ENCODE measurements around the gene PPARA.

PPARA gene

DNA sequence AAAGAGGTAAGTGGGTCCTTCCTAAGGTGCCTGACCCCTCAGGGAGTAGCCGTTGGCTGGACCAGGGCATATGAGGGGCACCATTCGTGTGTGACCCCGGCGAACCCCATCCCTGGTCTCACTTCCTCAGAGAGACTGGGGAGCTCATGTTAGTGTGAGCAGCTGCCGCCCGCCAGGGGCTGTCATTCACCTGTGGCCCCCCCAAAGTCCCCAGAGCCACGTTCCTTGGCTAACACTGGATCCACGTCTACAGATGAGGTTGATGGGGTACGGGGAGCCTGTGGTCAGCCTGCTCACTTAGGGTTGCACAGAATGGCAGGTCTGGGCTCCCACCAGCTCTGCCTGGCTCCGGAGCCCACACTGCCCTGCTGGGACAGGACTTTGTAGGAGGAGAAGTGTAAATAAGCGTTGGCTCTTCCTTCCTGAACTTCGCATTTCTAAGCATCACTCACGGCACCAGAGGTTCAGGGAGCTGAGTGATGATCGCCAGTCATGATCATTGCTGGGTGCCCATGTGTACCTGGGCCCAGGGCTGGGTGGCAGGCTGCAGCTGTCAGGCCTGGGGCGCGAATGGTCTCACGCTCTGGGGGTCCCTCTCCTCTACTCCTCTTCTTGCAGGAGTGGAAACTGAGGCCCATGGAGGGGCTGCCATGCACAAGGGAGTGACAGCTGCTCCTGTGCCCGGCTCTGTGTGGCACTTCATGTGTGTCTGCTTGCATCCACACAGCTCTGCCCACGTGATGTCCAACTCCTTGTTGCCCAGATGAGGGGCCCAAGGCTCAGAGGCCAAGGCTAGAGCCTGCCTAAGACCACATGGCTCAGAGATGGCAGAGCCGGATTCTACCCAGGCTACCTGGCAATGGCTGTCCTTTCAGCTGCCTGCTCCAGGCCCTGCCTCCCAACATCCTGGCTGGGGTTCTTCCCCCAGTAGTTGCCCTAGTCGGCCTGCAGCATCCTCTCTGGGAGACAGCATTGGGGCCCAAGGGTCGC is 128.6 kb downstream of the PPARA start:
- DNase-seq: no peak

- no peak for DNase-seq
Observed at GRCh38 chr22:46280063-46280817, 129.9 kb downstream of the PPARA start.

DNA sequence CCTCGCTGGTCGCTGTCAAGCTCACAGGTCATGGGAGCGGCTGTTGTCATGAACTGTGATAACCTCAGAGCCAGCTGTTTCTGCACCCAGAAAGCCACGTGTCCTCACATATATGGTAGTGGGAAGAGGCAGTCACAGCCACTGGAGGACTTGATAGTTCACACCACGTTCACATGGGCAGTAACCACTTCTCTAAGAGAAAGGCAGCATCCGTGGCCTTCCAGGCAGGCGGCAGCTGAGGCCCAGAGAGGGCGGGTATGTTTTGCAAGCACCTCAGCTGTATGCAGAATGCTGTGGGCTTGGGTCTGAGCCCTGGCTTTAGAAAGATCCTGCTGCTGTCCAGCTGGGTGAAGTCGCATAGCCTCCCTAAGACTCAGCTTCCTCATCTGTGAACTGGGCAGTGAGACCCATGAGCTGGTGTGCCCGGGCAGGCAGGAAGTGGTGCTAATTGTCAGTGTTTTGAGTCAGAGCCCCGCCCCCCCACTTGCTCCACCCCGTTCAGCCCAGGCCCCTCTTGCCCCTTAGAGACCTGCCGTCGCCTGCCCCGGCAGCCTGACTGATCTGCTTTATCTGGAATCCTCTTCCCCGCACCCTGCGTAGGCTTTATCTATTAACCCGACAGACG is 130.8 kb downstream of the PPARA start:
- DNase-seq: no peak

DNA sequence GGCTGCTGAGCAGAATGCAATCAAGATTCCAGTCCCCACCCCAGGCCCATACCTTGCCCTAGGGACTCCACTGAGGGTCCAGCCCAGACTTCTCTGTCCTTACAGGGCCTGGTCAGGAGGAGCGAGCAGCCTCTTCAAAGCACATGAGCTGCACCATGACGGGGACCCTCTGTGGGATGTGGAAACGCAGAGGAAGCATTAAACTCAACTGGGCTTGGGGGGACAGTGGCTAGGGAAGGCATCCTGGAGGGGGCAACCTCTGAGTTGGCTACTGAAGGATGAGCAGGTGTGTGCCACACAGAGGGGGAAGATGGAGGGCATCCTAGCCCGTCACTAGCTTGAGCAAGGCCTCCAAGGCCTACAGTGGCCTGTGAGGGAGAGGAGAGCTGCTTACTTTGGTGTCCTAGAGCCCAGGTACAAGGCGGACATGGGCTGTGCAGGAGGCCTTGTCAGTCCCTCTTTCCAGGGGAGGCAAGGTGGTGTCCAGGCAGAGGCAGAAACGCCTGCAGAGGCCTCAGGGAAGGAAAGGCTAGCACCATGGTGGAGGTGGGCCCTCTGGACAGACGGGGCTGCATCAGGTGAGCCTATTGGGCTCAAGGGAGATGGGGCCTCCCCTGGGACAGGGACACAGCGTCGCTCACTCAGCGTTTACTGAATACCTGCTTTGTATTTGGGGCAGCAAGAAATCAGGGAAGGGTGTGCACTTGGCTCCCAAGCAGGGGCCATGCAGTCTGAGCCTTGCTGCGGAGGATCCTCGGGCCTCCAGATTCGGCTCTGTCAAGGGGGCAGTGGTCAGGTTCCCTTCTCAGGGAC is 131.7 kb downstream of the PPARA start:
- DNase-seq: no peak

DNA sequence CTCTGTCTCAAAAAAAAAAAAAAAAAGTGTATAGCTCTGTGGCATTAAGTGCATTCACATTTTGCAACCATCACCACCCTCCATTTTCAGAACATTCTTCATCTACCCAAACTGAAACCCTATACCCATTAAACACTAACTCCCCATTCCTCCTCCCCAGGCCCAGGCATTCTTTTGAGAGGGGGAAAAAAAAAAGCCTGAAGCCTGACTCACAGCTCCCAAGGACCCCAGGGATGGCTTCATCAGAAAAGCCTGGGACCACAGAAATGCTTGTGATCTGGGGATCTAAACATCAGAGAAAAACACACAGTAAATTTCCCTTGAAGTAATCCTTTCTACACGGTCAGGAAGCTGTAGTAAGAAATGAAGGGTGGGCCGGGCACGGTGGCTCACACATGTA is 135.7 kb downstream of the PPARA start:
- no peak for DNase-seq

- no peak for DNase-seq
Observed at GRCh38 chr22:46286941-46287872, 136.9 kb downstream of the PPARA start.

DNA sequence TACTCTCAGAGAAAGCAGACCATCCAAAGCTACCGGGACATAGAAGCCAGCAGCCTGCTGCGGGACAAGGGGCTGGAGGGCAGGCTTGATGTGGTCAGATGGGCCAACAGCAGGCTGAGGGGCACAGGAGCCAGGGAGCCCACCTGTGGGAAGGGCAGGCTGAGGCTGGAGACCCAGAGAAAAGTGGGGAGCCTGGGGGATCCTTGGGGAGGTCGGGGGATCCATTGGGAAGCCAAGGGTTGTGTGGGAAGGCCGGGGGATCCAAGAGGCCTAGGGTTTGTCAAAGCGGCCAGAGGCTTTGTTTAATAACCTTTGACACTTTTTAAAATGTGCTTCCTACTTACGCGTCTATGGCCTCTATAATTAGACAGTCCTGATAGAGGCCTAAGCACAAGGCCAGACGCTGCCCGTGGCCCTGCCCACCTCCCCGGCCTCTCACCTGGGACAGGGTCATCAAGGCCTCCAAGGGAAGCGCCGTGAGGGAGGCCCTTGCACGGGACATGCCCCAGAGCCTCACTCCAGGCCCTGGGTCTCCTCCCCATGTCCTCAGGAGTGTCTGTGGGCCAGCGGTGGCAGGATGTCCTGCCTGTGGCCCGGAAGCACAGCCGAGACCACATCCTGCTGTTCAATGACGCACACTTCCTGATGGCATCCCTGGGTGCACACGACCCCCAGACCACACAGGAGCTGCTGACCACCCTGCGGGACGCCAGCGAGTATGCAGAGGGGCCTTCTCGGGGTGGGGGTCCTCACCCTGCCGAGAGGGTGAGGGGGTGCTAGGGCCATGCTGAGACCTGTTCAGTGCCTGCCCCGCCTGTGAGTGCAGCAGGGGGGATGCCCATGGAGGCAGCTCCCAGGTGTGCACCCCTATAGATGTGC is 137.8 kb downstream of the PPARA start:
- no peak for DNase-seq

DNA sequence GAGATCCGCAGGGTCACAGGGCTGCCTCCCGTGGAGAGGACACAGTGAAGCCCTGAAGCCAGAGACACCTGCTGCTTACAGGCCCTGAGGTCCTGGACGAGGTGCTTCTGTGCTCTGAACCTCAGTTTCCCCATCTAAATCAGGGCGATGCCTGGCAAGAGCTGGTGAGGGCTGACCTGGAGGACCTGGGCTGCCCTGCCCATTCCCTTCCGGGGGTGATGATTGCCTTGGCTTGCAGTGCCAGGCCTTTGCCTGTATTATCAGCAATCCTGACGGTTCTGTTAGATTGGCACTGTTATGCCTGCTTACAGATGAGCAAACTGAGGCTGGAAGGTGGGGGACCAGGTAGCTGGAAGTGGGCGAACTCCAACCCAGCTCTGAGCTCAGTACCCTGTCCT is 138.5 kb downstream of the PPARA start:
- no peak for DNase-seq

- no peak for DNase-seq
Observed at GRCh38 chr22:46289244-46289891, 139.0 kb downstream of the PPARA start.

- DNase-seq: no peak
Observed at GRCh38 chr22:46290121-46290842, 140.0 kb downstream of the PPARA start.

DNA sequence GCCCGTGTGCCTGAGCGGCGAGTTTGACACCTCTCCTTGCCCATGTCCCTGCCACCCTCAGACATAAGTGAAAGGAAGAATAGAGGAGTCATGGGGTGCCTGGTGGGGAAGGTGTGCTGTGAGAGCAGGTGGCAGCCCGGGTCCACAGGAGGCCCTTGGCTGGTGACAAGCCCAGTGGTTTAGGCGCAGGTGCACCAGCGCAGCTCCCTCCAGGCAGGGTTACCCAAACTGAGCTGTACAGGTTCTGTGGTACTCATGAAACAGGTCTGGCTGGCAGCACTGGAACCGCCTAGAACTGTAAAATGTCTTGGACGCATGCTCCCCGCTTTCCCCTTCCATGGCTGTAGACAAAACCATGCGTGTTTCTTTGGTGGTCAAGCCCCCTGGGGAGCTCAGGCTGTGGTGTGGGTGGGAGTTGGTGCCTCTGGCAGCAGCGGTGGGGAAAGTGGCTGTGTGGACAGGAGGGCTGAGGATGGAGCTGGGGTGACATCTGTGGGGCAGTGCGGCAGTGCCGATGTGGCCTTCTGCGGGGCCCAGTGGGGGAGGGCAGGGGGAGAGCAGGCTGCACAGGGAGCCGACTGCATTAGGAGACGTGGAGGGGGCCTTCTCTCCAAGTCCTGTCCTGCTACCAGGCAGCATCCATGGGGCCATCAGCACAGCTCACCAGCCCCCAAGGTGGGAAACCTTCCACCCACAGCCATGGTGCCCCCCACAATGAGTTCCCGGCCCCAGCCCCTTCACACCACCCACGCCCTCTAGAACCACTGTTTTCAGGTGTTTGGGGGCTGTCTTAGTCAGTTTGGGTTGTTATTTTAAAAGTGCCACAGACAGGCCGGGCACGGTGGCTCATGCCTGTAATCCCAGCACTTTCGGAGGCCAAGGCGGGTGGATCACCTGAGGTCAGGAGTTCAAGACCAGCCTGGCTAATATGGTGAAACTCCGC is 140.8 kb downstream of the PPARA start:
- DNase-seq: no peak

GRCh38 chr22:46292173-46292572 is 141.8 kb downstream of the PPARA start:
- DNase-seq: no peak

DNA sequence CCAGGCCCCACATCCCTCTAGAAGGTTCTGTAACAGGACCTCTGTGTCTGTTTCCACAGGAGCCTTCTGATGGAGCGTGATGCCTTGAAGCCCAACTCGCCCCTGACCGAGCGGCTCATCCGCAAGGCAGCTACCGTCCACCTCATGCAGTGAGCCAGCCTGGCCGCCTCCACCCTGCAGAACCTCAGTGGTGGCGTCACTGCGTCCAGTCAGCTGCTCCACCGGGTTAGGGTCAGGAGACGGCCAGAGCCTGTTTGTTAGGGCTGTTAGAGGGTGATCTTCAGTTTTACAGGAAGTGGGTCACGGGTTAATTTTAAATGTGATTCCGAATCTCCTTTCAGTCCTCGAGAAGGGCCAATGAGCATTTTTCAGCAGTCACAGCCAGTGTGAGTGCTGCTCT is 142.4 kb downstream of the PPARA start:
- DNase-seq: no peak
